Tongue (tissue), 2 donors: ENCODE measurements around the gene TWSG1. TPM values are rescaled to one million over a fixed set of nuclear protein-coding genes. Genes with fewer than 3 reads are reported as not detected.
"Not testable (repeated sequence)": the region's sequence is repeated elsewhere in the genome, so short reads cannot be mapped to it uniquely, and the experiment has no call there.

Experiments used
- DNase-seq: peaks from one replicate; pipeline ENCODE4 v3.0.0-alpha.2; 2015
- total RNA-seq: library from RNA; depleted of rRNA; stranded (reverse); fragments of >200 nt; gene quantifications from one replicate; pipeline ENCODE4 v1.2.3, GENCODE V29; 2014

The TWSG1 gene
- total RNA-seq, 1 donor from 2014 or later, result 74.1 TPM

GRCh38 chr18:9392726-9393125, 58.2 kb downstream of the TWSG1 start:
- DNase-seq, result no peak

GRCh38 chr18:9394046-9394445, 59.5 kb downstream of the TWSG1 start:
- no peak for DNase-seq

- peak; percentile 17 for DNase-seq
Measured at GRCh38 chr18:9400197-9400596, 65.6 kb downstream of the TWSG1 start.

GRCh38 chr18:9401176-9401575, 66.6 kb downstream of the TWSG1 start:
- DNase-seq, result no peak

GRCh38 chr18:9402358-9403007, 67.9 kb downstream of the TWSG1 start:
- not testable (repeated sequence) for DNase-seq

- DNase-seq, result no peak
Measured at GRCh38 chr18:9403795-9404564, 69.4 kb downstream of the TWSG1 start.

GRCh38 chr18:9404565-9405060, 70.0 kb downstream of the TWSG1 start:
- no peak for DNase-seq

GRCh38 chr18:9405130-9405529, 70.6 kb downstream of the TWSG1 start:
- DNase-seq, result no peak

GRCh38 chr18:9405977-9406376, 71.4 kb downstream of the TWSG1 start:
- DNase-seq, result no peak

GRCh38 chr18:9410515-9410914, 75.9 kb downstream of the TWSG1 start:
- DNase-seq, result no peak

- peak; percentile 65 for DNase-seq
Measured at GRCh38 chr18:9413576-9413975, 79.0 kb downstream of the TWSG1 start.

- peak; percentile 93 for DNase-seq
Measured at GRCh38 chr18:9416563-9417072, 82.0 kb downstream of the TWSG1 start.

- DNase-seq, result peak; percentile 80
Measured at GRCh38 chr18:9417073-9417851, 82.7 kb downstream of the TWSG1 start.

GRCh38 chr18:9418047-9418690, 83.6 kb downstream of the TWSG1 start:
- DNase-seq, result no peak

GRCh38 chr18:9419956-9420631, 85.5 kb downstream of the TWSG1 start:
- DNase-seq, result no peak

GRCh38 chr18:9421096-9421900, 86.7 kb downstream of the TWSG1 start:
- DNase-seq, result peak; percentile 16

GRCh38 chr18:9421901-9422327, 87.3 kb downstream of the TWSG1 start:
- no peak for DNase-seq

GRCh38 chr18:9422816-9423519, 88.4 kb downstream of the TWSG1 start:
- DNase-seq, result no peak

GRCh38 chr18:9423648-9424047, 89.1 kb downstream of the TWSG1 start:
- not testable (repeated sequence) for DNase-seq

- DNase-seq, result not testable (repeated sequence)
Measured at GRCh38 chr18:9424235-9424634, 89.7 kb downstream of the TWSG1 start.
